Measurements from ENCODE around the gene UNC119B.

DNA sequence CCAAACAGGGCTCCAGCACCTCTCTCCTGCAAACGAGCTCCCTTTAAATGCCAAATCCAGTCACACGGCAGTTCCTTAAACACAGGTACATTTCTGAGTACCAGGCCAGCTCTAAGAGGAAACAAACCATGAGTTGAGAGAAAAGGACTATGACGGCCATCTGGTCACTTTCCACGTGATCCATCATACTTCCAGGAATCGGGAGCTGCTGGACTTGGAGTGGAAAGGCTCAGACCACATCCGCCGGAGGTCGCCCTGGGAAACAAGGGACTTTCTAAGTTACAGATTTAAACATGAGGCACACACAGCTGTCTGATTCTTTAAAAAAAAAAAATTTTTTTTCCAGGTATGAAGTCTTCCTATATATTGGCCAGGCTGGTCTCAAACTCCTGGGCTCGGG lies 54.6 kb downstream of the UNC119B start:
- TF ChIP-seq, protein P1, sequence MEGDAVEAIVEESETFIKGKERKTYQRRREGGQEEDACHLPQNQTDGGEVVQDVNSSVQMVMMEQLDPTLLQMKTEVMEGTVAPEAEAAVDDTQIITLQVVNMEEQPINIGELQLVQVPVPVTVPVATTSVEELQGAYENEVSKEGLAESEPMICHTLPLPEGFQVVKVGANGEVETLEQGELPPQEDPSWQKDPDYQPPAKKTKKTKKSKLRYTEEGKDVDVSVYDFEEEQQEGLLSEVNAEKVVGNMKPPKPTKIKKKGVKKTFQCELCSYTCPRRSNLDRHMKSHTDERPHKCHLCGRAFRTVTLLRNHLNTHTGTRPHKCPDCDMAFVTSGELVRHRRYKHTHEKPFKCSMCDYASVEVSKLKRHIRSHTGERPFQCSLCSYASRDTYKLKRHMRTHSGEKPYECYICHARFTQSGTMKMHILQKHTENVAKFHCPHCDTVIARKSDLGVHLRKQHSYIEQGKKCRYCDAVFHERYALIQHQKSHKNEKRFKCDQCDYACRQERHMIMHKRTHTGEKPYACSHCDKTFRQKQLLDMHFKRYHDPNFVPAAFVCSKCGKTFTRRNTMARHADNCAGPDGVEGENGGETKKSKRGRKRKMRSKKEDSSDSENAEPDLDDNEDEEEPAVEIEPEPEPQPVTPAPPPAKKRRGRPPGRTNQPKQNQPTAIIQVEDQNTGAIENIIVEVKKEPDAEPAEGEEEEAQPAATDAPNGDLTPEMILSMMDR (IDR thresholded peaks at IDR 0.05), result no peak
- TF ChIP-seq EP300 (IDR thresholded peaks at IDR 0.05), result no peak

Data from tibial nerve (tissue), 4 donors.